Prostate gland (tissue), 2 donors: ENCODE measurements around the gene PEX3. TPM values are rescaled to one million over a fixed set of nuclear protein-coding genes. Genes with fewer than 3 reads are reported as not detected.
"Not testable (repeated sequence)": the region's sequence is repeated elsewhere in the genome, so short reads cannot be mapped to it uniquely, and the experiment has no call there.

Source experiments
- DNase-seq: peaks from one replicate; pipeline ENCODE4 v3.0.0-alpha.2; 2019; ENCODE audit warnings: low spot score
- H3K27ac ChIP-seq, 2 donors: fragments of 200-600 bp; sonication (generic); 2 replicates each; pipeline ENCODE4 v1.5.1; 2017 to 2019
- H3K27me3 ChIP-seq: fragments of 200-600 bp; sonication (generic); replicated peaks from 2 replicates; pipeline ENCODE4 v1.5.1; 2019; ENCODE audit not compliant: insufficient read depth
- H3K36me3 ChIP-seq, 2 donors: fragments of 200-600 bp; sonication (generic); 1 replicate in 1 of 2; 2 replicates in 1 of 2; pipeline versions ENCODE4 v1.5.1 to v1.8.1; 2017 to 2019
- H3K4me1 ChIP-seq: fragments of 200-600 bp; sonication (generic); replicated peaks from 2 replicates; pipeline ENCODE4 v1.5.1; 2019
- H3K4me3 ChIP-seq, 2 donors: fragments of 200-600 bp; sonication (generic); 2 replicates each; pipeline ENCODE4 v1.5.1; 2017 to 2019
- H3K9me3 ChIP-seq: fragments of 200-600 bp; sonication (generic); 2 replicates; pipeline ENCODE4 v1.5.1; 2017
- CTCF ChIP-seq, 4 experiments: fragments of 200-600 bp in 2 of 4; fragments of 450-650 bp in 2 of 4; sonication (generic) in 2 of 4; IDR thresholded peaks; 1 replicate in 3 of 4; 2 replicates in 1 of 4; pipeline ENCODE4 v1.5.1; 2016 to 2019; ENCODE audit warnings: antibody characterized with exemption in 4 of 4, mild to moderate bottlenecking in 2 of 4, moderate library complexity in 2 of 4
- POLR2A ChIP-seq: fragments of 450-650 bp; IDR thresholded peaks from one replicate; pipeline ENCODE4 v1.6.1; 2016; ENCODE audit warnings: antibody characterized with exemption, mild to moderate bottlenecking
- POLR2AphosphoS5 ChIP-seq: sonication (generic); formaldehyde crosslinking; IDR thresholded peaks from one replicate; pipeline ENCODE4 v1.6.1; 2017; ENCODE audit warnings: antibody characterized with exemption
- WGBS: methylation state at CpG from one replicate; pipeline ENCODE4 v1.1.5; 2018; 5-methylcytosine and 5-hydroxymethylcytosine counted together
- intact Hi-C: fragments of 100-400 bp; cut with DNase I; formaldehyde crosslinking; loops from one replicate; pipeline ENCODE4 v1.14.2; 2022
- total RNA-seq, 2 donors: library from RNA; depleted of rRNA; stranded (reverse); fragments of >200 nt; gene quantifications; one replicate each; pipeline ENCODE4 v1.1.0, GENCODE V29; 2016

PEX3 gene
- total RNA-seq, 2 donors from 2014 or later, result 16.0 to 23.7 TPM

- no peaks in the 10 kb centered on the region for H3K36me3 ChIP-seq
- no peaks in the 10 kb centered on the region for H3K27me3 ChIP-seq
- WGBS, result 93% methylated on average over 2 of the region's 2 CpGs
Measured at GRCh38 chr6:143505537-143505936, 54.9 kb downstream of the PEX3 start.

GRCh38 chr6:143506199-143506598, 55.6 kb downstream of the PEX3 start:
- Histone ChIP-seq H3K4me3 (no peak overlapping the region), H3K27me3 (no peaks in the 10 kb centered on the region), H3K27ac (no peak overlapping the region), H3K4me1 (no peaks in the 10 kb centered on the region), H3K36me3 (no peaks in the 10 kb centered on the region), H3K9me3 (no peaks in the 10 kb centered on the region)
- 96% methylated on average over 6 of the region's 6 CpGs for WGBS
- no peak for DNase-seq
- TF ChIP-seq CTCF (IDR thresholded peaks at IDR 0.05) (no peak), POLR2A (no peak), POLR2AphosphoS5 (no peak)
- intact Hi-C loops, result no loop called here

More at GRCh38 chr6:143505537-143505936, 54.9 kb downstream of the PEX3 start:
- Histone ChIP-seq H3K9me3 (no peaks in the 10 kb centered on the region), H3K4me1 (no peaks in the 10 kb centered on the region), H3K4me3 (no peak overlapping the region), H3K27ac (no peak overlapping the region)
- no peak for DNase-seq
- intact Hi-C loops, result no loop called here
- TF ChIP-seq CTCF (IDR thresholded peaks at IDR 0.05), result no peak
- no peak for TF ChIP-seq POLR2A
- no peak for TF ChIP-seq POLR2AphosphoS5

- H3K27me3 ChIP-seq, result no peaks in the 10 kb centered on the region
- no peaks in the 10 kb centered on the region for H3K4me1 ChIP-seq
- H3K36me3 ChIP-seq, result no peaks in the 10 kb centered on the region
- intact Hi-C loops, result no loop called here
- WGBS, result 91% methylated on average over 2 of the region's 2 CpGs
- DNase-seq, result no peak
- TF ChIP-seq POLR2AphosphoS5, result no peak
- H3K9me3 ChIP-seq, result no peaks in the 10 kb centered on the region
- H3K27ac ChIP-seq, result no peak overlapping the region
- H3K4me3 ChIP-seq, result no peak overlapping the region
Measured at GRCh38 chr6:143506620-143507019, 56.0 kb downstream of the PEX3 start.

- intact Hi-C loops, result no loop called here
- WGBS, result 87% methylated on average over 6 of the region's 6 CpGs
- TF ChIP-seq CTCF (IDR thresholded peaks at IDR 0.05) (no peak), POLR2AphosphoS5 (no peak), POLR2A (no peak)
Measured at GRCh38 chr6:143507358-143508145, 56.9 kb downstream of the PEX3 start.

GRCh38 chr6:143510326-143510725, 59.7 kb downstream of the PEX3 start:
- H3K27ac ChIP-seq, H3K4me3 ChIP-seq, H3K36me3 ChIP-seq, DNase-seq, H3K27me3 ChIP-seq, H3K4me1 ChIP-seq, intact Hi-C loops, H3K9me3 ChIP-seq: not testable (repeated sequence)
- 93% methylated on average over 13 of the region's 13 CpGs for WGBS

More at GRCh38 chr6:143507358-143508145, 56.9 kb downstream of the PEX3 start:
- no peak for DNase-seq
- Histone ChIP-seq H3K9me3 (no peaks in the 10 kb centered on the region), H3K4me3 (no peak overlapping the region), H3K4me1 (no peaks in the 10 kb centered on the region), H3K27me3 (no peaks in the 10 kb centered on the region), H3K36me3 (no peaks in the 10 kb centered on the region), H3K27ac (no peak overlapping the region)
